GM20431 (cell line): ENCODE measurements around the gene KMT2A.
"Not testable (repeated sequence)": the region's sequence is repeated elsewhere in the genome, so short reads cannot be mapped to it uniquely, and the experiment has no call there.

Experiments used
- in situ Hi-C: fragments of 300-500 bp; cut with MseI, MboI; formaldehyde crosslinking; loops from one replicate; pipeline ENCODE4 v1.15.0; 2020; ENCODE audit warnings: low sequenced_read_pairs; ENCODE audit not compliant: unreplicated experiment

The KMT2A gene

DNA sequence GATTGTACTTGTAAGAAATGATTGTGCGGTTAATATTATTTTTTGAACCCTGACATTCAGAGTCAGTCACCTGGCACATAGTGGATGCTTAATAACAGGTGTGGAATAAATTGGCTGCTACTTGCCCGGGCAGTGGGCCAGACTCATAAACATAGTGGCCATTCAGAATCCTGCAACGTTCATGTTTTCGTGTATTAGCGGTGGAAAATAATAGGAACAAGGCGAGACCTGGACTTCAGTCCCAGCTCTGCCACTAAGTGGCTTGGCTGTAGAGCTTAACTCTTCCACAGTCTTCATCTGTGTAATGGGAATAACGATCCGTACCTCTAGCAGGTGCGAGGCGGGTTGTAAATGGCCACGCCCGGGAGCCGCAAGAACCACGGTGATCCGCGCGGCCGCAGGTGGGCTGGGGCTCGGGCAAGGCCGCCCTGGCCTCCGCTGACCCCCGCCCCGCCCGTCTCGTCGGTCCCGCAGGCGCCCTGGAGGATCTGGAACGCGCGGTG lies 93.9 kb downstream of the KMT2A start:
- in situ Hi-C loops, result no loop called here

DNA sequence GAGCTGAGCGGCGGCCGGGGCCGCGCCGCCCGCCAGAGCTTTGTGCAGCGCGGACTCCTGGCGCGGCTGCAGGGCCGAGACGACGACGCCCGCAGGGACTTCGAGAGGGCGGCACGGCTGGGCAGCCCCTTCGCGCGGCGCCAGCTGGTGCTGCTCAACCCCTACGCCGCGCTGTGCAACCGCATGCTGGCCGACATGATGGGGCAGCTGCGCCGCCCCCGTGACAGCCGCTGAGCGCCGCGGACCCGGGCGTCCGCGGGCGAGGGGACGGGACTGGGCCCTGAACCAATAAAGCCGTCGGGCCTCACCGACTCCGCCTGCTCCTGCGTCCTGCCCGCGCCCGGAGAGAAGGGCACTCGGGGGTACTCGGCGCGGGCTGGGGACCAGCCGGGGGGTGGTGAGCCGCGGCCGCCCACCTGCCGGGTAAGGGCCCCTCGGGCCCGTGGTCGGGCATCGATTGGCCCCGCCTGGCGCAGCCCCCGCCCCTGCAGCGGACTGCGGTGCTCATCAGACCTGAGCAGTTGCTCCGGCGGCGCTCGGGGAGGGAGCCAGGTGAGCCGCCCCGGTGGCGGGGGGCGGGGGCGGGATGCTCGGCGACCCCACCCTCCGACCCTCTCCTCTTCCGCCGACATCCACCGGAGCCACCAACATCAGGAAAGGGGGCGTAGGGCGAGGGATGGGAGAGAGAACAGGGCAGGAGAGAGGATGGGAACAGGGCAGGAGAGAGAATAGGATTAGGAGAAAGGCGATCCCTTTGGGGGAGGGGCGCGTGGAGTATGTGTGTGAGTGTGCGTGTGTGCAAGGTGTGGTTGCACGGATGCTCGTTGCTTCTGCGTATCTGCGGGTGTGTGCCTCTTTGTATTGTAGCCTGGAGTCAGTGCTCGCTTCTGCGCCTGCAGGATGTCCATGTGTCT lies 94.6 kb downstream of the KMT2A start, which contains the start of gene TMEM25:
TMEM25 (plus strand) TSS at position 510 of the 914 bp plus-strand sequence. CDS start 610 bp downstream, outside the sequence.
- in situ Hi-C loops, result no loop called here

- in situ Hi-C loops, result no loop called here
Measured at GRCh38 chr11:118531597-118532084, 95.3 kb downstream of the KMT2A start.

GRCh38 chr11:118532091-118532490 lies 95.8 kb downstream of the KMT2A start:
- in situ Hi-C loops, result no loop called here

DNA sequence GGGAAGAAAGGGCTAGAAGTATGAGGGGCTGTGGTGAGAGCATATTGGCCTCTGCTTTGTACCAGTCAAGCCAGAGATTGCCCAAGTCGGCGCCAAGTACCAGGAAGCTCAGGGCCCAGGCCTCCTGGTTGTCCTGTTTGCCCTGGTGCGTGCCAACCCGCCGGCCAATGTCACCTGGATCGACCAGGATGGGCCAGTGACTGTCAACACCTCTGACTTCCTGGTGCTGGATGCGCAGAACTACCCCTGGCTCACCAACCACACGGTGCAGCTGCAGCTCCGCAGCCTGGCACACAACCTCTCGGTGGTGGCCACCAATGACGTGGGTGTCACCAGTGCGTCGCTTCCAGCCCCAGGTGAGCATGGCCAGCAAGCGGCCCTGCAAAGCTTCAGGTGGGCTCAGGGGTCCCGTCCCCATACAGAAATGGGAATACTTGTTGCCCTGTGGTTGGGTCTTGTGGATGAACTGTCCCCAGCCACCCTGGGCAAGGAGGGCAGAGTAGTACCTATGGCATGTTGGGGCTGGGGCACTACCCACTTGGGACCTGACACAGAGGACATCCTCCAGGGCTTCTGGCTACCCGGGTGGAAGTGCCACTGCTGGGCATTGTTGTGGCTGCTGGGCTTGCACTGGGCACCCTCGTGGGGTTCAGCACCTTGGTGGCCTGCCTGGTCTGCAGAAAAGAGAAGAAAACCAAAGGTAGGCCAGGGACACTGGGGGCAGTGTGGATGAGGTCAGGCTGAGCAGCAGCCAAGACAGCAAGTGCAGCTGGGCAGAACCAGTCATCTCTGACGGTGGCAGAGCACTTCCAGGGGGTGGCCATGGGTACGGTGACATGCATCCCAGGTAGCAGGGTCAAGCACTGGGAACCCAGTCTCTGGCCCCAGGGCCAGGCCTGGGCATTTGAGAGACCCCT lies 96.8 kb downstream of the KMT2A start:
- in situ Hi-C loops, result no loop called here

DNA sequence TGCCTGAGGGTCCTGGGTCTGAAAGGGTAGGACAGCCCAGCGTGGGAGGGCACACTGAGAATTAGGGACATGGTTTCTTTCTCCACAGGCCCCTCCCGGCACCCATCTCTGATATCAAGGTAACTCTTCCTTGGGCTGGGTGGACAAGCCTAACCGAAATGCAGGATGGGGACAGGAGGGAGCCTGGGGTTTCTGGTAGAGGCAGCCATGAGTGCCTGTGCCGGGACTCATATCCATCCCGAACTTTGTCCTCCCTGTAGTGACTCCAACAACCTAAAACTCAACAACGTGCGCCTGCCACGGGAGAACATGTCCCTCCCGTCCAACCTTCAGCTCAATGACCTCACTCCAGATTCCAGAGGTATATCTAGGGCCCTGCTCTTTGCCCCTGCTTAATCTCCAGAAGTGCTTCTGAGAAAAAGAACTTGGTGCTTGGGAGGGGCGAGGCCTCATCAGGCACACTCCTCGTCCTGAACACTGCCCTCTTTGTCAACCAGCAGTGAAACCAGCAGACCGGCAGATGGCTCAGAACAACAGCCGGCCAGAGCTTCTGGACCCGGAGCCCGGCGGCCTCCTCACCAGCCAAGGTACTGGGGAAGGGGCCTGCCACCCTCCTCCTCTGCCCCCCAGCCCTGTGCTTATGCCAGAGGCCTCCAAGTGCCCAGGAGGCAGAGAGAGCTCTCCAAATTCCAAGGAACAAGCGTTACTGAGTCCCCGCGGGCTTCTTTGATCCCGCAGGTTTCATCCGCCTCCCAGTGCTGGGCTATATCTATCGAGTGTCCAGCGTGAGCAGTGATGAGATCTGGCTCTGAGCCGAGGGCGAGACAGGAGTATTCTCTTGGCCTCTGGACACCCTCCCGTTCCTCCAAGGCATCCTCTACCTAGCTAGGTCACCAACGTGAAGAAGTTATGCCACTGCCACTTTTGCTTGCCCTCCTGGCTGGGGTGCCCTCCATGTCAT lies 97.8 kb downstream of the KMT2A start:
- in situ Hi-C loops, result no loop called here

DNA sequence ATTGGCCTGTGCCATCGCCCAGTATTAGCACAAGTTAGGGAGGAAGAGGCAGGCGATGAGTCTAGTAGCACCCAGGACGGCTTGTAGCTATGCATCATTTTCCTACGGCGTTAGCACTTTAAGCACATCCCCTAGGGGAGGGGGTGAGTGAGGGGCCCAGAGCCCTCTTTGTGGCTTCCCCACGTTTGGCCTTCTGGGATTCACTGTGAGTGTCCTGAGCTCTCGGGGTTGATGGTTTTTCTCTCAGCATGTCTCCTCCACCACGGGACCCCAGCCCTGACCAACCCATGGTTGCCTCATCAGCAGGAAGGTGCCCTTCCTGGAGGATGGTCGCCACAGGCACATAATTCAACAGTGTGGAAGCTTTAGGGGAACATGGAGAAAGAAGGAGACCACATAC lies 99.0 kb downstream of the KMT2A start:
- in situ Hi-C loops, result no loop called here

GRCh38 chr11:118536726-118537125 lies 100.4 kb downstream of the KMT2A start:
- in situ Hi-C loops, result no loop called here

DNA sequence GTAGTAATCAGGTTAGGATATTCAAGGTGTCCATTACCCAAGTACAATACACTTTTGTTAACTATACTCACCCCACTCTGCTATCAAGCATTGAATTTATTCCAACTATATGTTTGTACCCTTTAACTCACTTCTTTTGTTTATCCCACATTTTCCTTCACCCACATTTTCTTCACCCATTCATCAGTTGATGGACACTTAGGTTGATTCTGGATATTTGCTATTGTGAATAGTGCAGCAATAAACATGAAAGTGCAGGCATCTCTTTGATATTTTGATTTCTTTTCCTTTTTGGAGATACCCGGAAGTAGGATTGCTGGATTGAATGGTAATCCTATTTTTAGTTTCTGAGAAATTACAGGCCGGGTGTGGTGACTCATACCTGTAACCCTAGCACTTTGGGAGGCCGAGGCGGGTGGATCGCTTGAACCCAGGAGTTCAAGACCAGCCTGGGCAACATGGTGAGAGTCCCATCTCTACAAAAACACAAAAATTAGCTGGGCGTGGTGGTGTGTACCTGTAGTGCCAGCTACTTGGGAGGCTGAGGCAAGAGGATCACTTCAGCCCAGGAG lies 101.2 kb downstream of the KMT2A start:
- in situ Hi-C loops, result no loop called here

DNA sequence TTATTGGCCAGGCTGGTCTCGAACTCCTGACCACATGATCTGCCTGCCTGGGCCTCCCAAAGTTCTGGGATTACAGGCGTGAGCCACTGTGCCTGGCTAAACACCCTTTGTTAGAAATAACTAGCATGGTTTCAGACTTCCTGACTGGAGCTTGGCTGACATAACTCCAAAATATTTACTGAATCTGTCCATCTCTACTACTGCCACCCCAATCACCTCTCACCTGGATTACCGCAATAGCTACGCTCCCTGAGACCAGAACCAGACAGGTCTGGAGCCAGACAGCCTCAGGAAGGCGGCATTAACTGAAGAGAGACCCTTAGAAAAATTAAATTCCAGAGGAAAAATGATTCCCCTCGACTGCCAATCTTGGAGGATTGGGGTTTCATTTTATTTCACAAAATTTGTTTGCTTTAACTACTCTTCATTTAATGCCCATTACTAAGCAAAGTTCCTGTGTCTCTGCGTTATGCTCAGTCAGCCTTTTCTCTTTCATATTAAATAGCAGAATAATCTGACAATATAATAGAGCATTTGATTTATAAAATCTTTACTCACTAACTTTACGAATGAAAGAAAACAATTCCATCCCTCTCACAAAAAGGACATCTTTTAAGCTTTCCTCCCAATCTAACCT lies 107.8 kb downstream of the KMT2A start:
- in situ Hi-C loops, result no loop called here

GRCh38 chr11:118544647-118545010 lies 108.3 kb downstream of the KMT2A start:
- in situ Hi-C loops, result no loop called here

- in situ Hi-C loops, result no loop called here
Measured at GRCh38 chr11:118545533-118545932, 109.2 kb downstream of the KMT2A start.

GRCh38 chr11:118547132-118547531 lies 110.8 kb downstream of the KMT2A start:
- in situ Hi-C loops, result no loop called here

DNA sequence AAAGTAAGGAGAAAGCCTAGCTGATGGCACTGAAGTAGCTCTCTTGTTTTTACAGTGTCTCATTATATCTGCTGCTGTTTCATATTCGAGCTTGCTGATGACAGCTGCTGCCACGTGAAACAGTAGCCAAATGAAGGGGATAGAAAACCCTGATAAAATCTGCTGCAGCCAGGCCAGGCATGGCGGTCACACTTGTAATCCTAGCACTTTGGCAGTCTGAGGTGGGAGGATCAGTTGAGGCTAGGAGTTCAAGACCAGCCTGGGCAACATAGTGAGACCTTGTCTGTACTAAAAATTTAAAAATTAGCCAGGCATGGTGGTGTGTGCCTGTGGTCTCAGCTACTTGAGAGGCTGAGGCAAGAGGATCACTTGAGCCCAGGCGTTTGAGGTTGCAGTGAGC lies 116.0 kb downstream of the KMT2A start:
- in situ Hi-C loops, result no loop called here

DNA sequence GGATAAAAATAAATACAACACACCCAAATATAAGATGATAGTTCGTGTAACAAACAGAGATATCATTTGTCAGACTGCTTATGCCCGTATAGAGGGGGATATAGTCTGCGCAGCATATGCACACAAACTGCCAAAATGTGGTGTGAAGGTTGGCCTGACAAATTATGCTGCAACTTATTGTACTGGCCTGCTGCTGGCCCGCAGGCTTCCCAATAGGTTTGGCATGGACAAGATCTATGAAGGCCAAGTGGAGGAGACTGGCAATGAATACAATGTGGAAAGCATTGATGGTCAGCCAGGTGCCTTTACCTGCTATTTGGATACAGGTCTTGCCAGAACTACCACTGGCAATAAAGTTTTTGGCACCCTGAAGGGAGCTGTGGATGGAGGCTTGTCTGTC lies 124.5 kb downstream of the KMT2A start:
- in situ Hi-C loops, result no loop called here

DNA sequence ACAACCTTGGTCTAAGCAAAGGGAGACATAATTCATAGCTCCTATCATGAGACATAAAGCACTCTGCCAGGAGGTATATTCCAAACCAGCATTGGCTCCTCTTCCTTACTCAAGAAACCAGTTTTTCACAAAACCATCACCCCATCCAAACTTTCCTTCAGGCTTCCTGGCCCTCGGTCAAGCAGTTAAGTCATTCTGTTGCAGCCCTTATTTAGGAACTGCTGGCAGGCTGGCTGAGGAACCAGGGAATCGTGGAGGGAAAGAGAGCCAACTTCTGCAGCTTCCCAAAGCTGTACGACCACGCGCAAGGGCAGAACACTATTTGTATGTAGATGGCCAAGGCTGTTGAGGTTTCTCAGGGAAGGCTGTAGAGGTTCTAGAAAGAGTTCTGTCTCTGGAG lies 128.8 kb downstream of the KMT2A start:
- in situ Hi-C loops, result no loop called here

DNA sequence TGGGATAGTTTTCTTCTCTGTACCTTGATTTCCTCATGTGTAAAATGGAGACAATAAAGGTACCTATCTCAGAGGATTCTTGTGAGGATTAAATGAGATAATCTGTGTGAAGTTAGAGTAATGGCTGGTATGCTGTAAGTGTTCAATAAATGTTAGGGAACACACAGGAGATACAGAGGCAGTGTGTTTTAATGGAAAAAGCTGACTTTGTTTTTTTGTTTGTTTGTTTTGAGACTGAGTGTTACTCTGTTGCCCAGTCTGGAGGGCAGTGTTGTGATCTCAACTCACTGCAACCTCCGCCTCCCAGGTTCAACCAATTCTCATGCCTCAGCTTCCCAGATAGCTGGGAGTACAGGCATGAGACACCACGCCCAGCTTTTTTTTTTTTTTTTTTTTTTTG lies 133.4 kb downstream of the KMT2A start:
- in situ Hi-C loops, result no loop called here

DNA sequence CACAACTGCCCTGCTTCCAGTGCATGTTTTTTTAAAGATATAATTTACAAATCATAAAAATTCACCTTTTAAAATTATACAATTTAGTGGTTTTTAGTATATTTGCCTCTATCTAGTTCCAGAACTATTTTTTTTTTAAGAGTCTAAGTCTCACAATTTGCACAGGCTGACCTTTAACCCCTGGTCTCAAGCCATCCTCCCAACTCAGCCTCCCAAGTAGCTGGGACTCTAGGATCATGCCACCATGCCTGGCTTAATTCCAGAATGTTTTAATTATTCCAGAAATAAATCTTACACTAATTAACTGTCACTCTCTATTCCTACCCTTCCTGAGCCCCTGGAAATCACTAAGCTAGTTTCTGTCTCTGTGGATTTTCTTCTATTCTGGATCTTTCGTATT lies 134.5 kb downstream of the KMT2A start:
- in situ Hi-C loops, result no loop called here

DNA sequence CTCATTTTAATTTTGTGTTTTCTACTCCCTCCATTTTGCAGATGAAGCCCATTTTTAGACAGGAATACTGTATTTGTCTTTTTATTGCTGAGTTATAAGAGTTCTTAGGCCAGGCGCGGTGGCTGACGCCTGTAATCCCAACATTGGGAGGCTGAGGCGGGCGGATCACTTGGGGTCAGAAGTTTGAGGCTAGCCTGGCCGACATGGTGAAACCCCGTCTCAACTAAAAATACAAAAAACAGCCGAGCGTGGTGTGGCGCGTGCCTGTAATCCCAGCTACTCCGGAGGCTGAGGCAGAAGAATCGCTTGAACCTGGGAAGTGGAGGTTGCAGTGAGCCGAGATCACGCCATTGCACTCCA lies 135.4 kb downstream of the KMT2A start:
- in situ Hi-C loops, result not testable (repeated sequence)
